Activated B cell treated with CpG ODN at 0.5 μM for 24 hours (primary cell): ENCODE data around the gene SRSF7. TPM values are rescaled to one million over a fixed set of nuclear protein-coding genes. Genes with fewer than 3 reads are reported as not detected.
"Not testable (repeated sequence)": the region's sequence is repeated elsewhere in the genome, so short reads cannot be mapped to it uniquely, and the experiment has no call there.

Experiments used
- ATAC-seq: fragments of 200-7000 bp; cut with Tn5 transposase; one replicate; pipeline ENCODE4 v1.10.0; 2021; ENCODE audit warnings: low read depth, mild to moderate bottlenecking, moderate library complexity
- CTCF ChIA-PET: fragments of 350-600 bp; sonication (Branson Sonifier 250); formaldehyde crosslinking; loops from one replicate; lab custom pipeline; 2021; ENCODE audit warnings: antibody characterized with exemption; lab: Charles Lee
- POLR2A ChIA-PET: fragments of 350-600 bp; sonication (Branson Sonifier 250); formaldehyde crosslinking; loops from one replicate; lab custom pipeline; 2021; ENCODE audit warnings: antibody characterized with exemption; lab: Charles Lee
- DNase-seq: peaks from one replicate; pipeline ENCODE4 v3.0.0; 2022
- H3K27ac Mint-ChIP-seq: one replicate; pipeline ENCODE4 v1.8.0; 2020; ENCODE audit warnings: mixed read lengths
- H3K27me3 Mint-ChIP-seq: one replicate; pipeline ENCODE4 v1.8.0; 2021; ENCODE audit warnings: mixed read lengths
- H3K36me3 Mint-ChIP-seq: one replicate; pipeline ENCODE4 v1.8.0; 2021; ENCODE audit warnings: low read depth, mixed read lengths
- H3K4me1 Mint-ChIP-seq: one replicate; pipeline ENCODE4 v1.8.0; 2021; ENCODE audit warnings: mixed read lengths
- H3K4me3 Mint-ChIP-seq: one replicate; pipeline ENCODE4 v1.8.0; 2020; ENCODE audit warnings: mild to moderate bottlenecking, mixed read lengths
- H3K9me3 Mint-ChIP-seq: one replicate; pipeline ENCODE4 v1.8.0; 2020; ENCODE audit warnings: mixed read lengths
- CTCF ChIP-seq: fragments of 200-600 bp; IDR thresholded peaks from one replicate; pipeline ENCODE4 v1.8.0; 2022; ENCODE audit warnings: antibody characterized with exemption, mild to moderate bottlenecking
- intact Hi-C: fragments of 100-400 bp; cut with micrococcal nuclease; formaldehyde crosslinking; loops from one replicate; pipeline ENCODE4 v1.15.1; 2024
- total RNA-seq: library from RNA; stranded (reverse); gene quantifications from 2 replicates; pipeline ENCODE4 v1.2.3, GENCODE V29; 2022

Gene SRSF7
- 247 and 254 TPM in 2 replicates for total RNA-seq

GRCh38 chr2:38750891-38751595 is at the start of gene SRSF7:
Gene SRSF7 (minus strand): TSS chr2:38751361. CDS start chr2:38751256, 105 bp downstream.
- ChIA-PET POLR2A (interaction anchor here (0.6 to 2.8 kb wide), 60 partner anchors 9 to 1785 kb away, joined by 3 to 40 read pairs (median 5); partner anchors contain the start of genes ATL2, DHX57, GALM and GEMIN6), CTCF (interaction anchor here (1.0 kb wide), 1 partner anchor 148 kb away, joined by 3 read pairs; no protein-coding TSS in a partner anchor)
- peak within 1 kb of the TSS; percentile 98 for H3K4me3 Mint-ChIP-seq
- intact Hi-C loops = loop anchor here (1.0 to 5.0 kb wide), 12 partner anchors 27 to 1669 kb away; partner anchors contain the start of genes ATL2, DHX57, GEMIN6 and GPATCH11
- peak within 1 kb of the TSS; percentile 99 for H3K27ac Mint-ChIP-seq
- H3K36me3 Mint-ChIP-seq = peaks cover 49% of the 10 kb centered on the region
- TF ChIP-seq CTCF = no peak
- H3K4me1 Mint-ChIP-seq = peaks cover 59% of the 10 kb centered on the region
- no peaks in the 10 kb centered on the region for H3K27me3 Mint-ChIP-seq
- H3K9me3 Mint-ChIP-seq = no peaks in the 10 kb centered on the region
- ATAC-seq (peak; percentile 75), DNase-seq (peak; percentile 98)

DNA sequence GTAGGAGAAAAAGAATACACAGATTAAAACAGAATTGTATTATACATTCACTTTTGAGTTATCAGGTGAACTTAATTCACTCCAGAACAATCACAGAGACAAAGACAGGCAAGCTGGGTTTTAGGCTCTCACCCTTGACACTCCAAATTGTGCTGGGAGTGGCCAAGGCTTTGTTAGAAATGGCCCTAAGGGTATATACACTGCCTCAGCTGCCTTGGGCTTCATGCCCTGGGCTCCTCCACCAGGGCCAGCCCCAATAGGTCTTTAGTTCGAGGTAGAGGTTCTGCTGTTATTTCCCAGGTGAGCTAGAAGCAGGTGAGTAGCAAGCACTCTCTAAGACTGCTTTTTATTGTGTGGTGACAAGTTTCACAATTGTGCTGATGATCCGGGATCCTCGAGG is 46.8 kb upstream of the SRSF7 start:
- Mint-ChIP-seq H3K9me3 (no peaks in the 10 kb centered on the region), H3K36me3 (peaks cover 38% of the 10 kb centered on the region), H3K27me3 (no peaks in the 10 kb centered on the region), H3K4me3 (no peak overlapping the region), H3K4me1 (no peaks in the 10 kb centered on the region), H3K27ac (no peak overlapping the region)
- intact Hi-C loops = no loop called here
- ATAC-seq = no peak
- POLR2A ChIA-PET = no interaction called here
- CTCF ChIA-PET = interaction anchor here (0.6 kb wide), 1 partner anchor 18 kb away, joined by 3 read pairs; no protein-coding TSS in a partner anchor
- no peak for DNase-seq
- TF ChIP-seq CTCF = no peak

- POLR2A ChIA-PET = no interaction called here
- DNase-seq = no peak
- intact Hi-C loops = no loop called here
- Mint-ChIP-seq H3K4me3 (no peak overlapping the region), H3K27ac (no peak overlapping the region), H3K27me3 (no peaks in the 10 kb centered on the region), H3K9me3 (no peaks in the 10 kb centered on the region), H3K36me3 (peaks cover 31% of the 10 kb centered on the region), H3K4me1 (no peaks in the 10 kb centered on the region)
- TF ChIP-seq CTCF = no peak
- CTCF ChIA-PET = interaction anchor here (0.6 kb wide), 1 partner anchor 17 kb away, joined by 3 read pairs; no protein-coding TSS in a partner anchor
- no peak for ATAC-seq
Observed at GRCh38 chr2:38797250-38797676, 46.1 kb upstream of the SRSF7 start.

GRCh38 chr2:38795016-38795415 is 43.9 kb upstream of the SRSF7 start:
- H3K36me3 Mint-ChIP-seq = peaks cover 20% of the 10 kb centered on the region
- H3K9me3 Mint-ChIP-seq, ATAC-seq, H3K27me3 Mint-ChIP-seq, POLR2A ChIA-PET, DNase-seq, H3K4me1 Mint-ChIP-seq, H3K4me3 Mint-ChIP-seq, H3K27ac Mint-ChIP-seq, CTCF ChIA-PET, intact Hi-C loops: not testable (repeated sequence)

GRCh38 chr2:38794235-38794946 is 43.2 kb upstream of the SRSF7 start:
- Mint-ChIP-seq H3K4me3 (no peak overlapping the region), H3K36me3 (peaks cover 20% of the 10 kb centered on the region), H3K4me1 (peaks cover 5% of the 10 kb centered on the region), H3K27me3 (no peaks in the 10 kb centered on the region), H3K27ac (no peak overlapping the region), H3K9me3 (no peaks in the 10 kb centered on the region)
- ChIA-PET CTCF (no interaction called here), POLR2A (interaction anchor here (0.6 kb wide), 1 partner anchor 469 kb away, joined by 4 read pairs; no protein-coding TSS in a partner anchor)
- no peak for ATAC-seq
- intact Hi-C loops = no loop called here
- DNase-seq = no peak
- no peak for TF ChIP-seq CTCF
